Muscle of leg (tissue), 16 donors: ENCODE results near the gene DPP8. TPM values are rescaled to one million over a fixed set of nuclear protein-coding genes. Genes with fewer than 3 reads are reported as not detected.
A peak's percentile ranks its signal among the peaks of the same experiment; 100 is the strongest.
"Not testable (repeated sequence)": the region's sequence is repeated elsewhere in the genome, so short reads cannot be mapped to it uniquely, and the experiment has no call there.

ENCODE experiments used
- DNase-seq: peaks from one replicate; pipeline ENCODE4 v3.0.0; 2013
- H3K27ac ChIP-seq: one replicate; pipeline ENCODE4 v1.5.1; 2013; ENCODE audit warnings: mild to moderate bottlenecking, low read length, control low read depth
- H3K27me3 ChIP-seq: one replicate; pipeline ENCODE4 v1.6.1; 2013; ENCODE audit warnings: low read length; ENCODE audit not compliant: control insufficient read depth, insufficient read depth
- H3K36me3 ChIP-seq: one replicate; pipeline ENCODE4 v1.6.1; 2013; ENCODE audit warnings: low read length; ENCODE audit not compliant: control insufficient read depth, insufficient read depth
- H3K4me1 ChIP-seq: one replicate; pipeline ENCODE4 v1.6.1; 2013; ENCODE audit warnings: low read length; ENCODE audit not compliant: control insufficient read depth, insufficient read depth
- H3K4me3 ChIP-seq: one replicate; pipeline ENCODE4 v1.5.1; 2013; ENCODE audit warnings: low read length, control low read depth
- H3K9me3 ChIP-seq: replicated peaks from 2 replicates; pipeline ENCODE4 v1.6.1; 2013; ENCODE audit warnings: low read depth, low read length; ENCODE audit not compliant: control insufficient read depth
- WGBS: methylation state at CpG from one replicate; pipeline ENCODE4 v1.1.5; 2013; ENCODE audit warnings: missing lambda C conversion rate; ENCODE audit not compliant: insufficient coverage; 5-methylcytosine and 5-hydroxymethylcytosine counted together
- long read RNA-seq, 11 donors: transcript quantifications; one replicate each; lab custom pipeline, GENCODE V29; 2026
- polyA plus RNA-seq, 8 donors: library from polyadenylated mRNA; unstranded; fragments of 120-200 nt; gene quantifications; one replicate each; pipeline versions ENCODE4 v1.2.1 to v1.2.3, GENCODE V29; 2013; ENCODE audit warnings: inconsistent platforms in 1 of 8, low replicate concordance in 1 of 8; ENCODE audit not compliant: insufficient read length in 8 of 8, insufficient read depth in 1 of 8
- total RNA-seq: library from RNA; stranded (reverse); fragments of 120-200 nt; gene quantifications from one replicate; pipeline ENCODE4 v1.2.4, GENCODE V29; 2013

The DPP8 gene
- total RNA-seq: 22.8 TPM
- 10 to 100 TPM; 14.4 to 23.2 (median 20.3) TPM for polyA plus RNA-seq
- long read RNA-seq, donor 1, partial matches to known transcripts: 0 of 1 reads
- long read RNA-seq, donor 1, other reads (novel, unspliced or antisense): 0 of 1 reads
- long read RNA-seq, donor 2: 0 reads
- long read RNA-seq, donor 3, partial matches to known transcripts: 6 of 6 reads
- long read RNA-seq, donor 3, other reads (novel, unspliced or antisense): 0 of 6 reads
- long read RNA-seq, donor 4, partial matches to known transcripts: 0 of 2 reads
- long read RNA-seq, donor 4, other reads (novel, unspliced or antisense): 0 of 2 reads
- long read RNA-seq, donor 5, partial matches to known transcripts: 12 of 14 reads
- long read RNA-seq, donor 5, other reads (novel, unspliced or antisense): 0 of 14 reads
- long read RNA-seq, donor 6, partial matches to known transcripts: 6 of 9 reads
- long read RNA-seq, donor 6, other reads (novel, unspliced or antisense): 0 of 9 reads
- long read RNA-seq, donor 7, partial matches to known transcripts: 5 of 8 reads
- long read RNA-seq, donor 7, other reads (novel, unspliced or antisense): 0 of 8 reads
- long read RNA-seq, donor 8: 0 reads
- long read RNA-seq, donor 9, partial matches to known transcripts: 0 of 1 reads
- long read RNA-seq, donor 9, other reads (novel, unspliced or antisense): 0 of 1 reads
- long read RNA-seq, donor 10, transcript DPP8-201 (20 exons, 3,139 nt): major isoform, 5 of 10 reads
- long read RNA-seq, donor 10, partial matches to known transcripts: 5 of 10 reads
- long read RNA-seq, donor 10, other reads (novel, unspliced or antisense): 0 of 10 reads
- long read RNA-seq, donor 11: 0 reads

DNA sequence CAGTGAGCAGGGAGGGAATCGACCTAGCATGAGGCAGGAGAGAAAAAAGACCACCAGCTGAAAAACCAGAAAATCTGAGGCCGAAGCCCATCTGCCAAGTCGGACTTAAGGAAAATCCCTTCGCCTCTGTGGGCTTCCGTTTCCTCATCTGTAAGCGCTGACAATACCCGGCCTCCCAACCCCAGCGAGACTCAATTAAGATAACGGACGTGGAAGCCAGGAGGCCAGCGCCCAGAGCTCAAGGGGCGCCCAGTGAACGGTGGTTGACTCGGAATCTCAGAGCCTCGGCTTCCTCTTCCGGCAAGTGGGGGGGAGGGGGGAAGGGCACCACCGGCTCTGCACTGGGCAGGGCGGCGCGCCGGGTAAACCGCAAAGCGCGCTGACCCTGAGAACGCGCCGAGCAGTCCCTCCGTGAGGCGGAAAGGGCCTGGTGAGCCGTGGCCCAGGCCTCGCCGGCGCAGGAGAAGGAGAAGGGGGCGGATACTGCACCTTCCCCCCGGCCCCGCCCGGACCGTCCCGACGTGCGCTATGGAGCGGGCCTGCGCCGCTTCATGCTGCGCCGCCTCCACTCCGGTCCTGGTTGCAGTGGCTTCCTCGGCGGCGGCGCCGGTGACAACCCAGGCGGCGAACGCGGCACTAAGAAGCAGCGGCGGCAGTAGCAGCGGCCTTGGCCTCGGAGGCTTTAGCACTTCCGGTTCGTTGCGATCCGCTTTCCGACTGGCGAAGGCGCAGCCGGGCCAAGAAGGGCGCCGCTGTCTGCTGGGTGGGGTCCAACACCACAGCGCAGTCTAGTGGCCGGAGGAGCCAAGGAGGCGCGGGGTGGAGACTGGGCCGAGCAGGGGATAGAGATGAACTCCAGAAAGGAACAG lies at the start of gene DPP8:
DPP8 (minus strand) TSS at position 693 of the 869 bp plus-strand sequence. CDS start 5,136 bp downstream, outside the sequence.
- H3K9me3 ChIP-seq: no peaks in the 10 kb centered on the region
- H3K27ac ChIP-seq: peak within 1 kb of the TSS; percentile 74
- peak within 1 kb of the TSS; percentile 65 for H3K4me3 ChIP-seq
- peak; percentile 98 for DNase-seq
- under 1% methylated on average over 72 of the region's 75 CpGs for WGBS
- no peaks in the 10 kb centered on the region for H3K27me3 ChIP-seq
- H3K4me1 ChIP-seq: peaks cover 17% of the 10 kb centered on the region
- peaks cover under 1% of the 10 kb centered on the region for H3K36me3 ChIP-seq

DNA sequence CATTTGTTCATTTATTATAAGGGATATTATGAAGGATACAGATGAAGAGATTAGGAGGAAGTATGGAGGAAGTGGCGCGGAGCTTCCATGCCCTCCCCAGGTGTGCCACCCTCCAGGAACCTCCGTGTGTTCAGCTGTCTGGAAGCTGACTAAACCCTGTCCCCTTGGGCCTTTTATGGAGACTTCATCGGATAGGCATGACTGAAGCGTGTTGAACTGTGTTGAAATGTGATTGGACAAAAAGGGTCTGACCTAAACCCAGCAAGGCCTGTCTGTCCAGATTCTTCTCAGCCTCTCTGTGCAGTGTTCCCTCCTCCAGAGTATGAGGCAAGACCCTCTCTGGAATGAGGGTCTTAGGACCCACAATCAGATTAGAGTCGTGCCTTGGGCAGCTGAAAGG lies 44.4 kb upstream of the DPP8 start:
- Histone ChIP-seq H3K27me3 (no peaks in the 10 kb centered on the region), H3K4me1 (no peaks in the 10 kb centered on the region), H3K9me3 (peaks cover 2% of the 10 kb centered on the region), H3K36me3 (peaks cover 67% of the 10 kb centered on the region), H3K27ac (no peak overlapping the region), H3K4me3 (no peak overlapping the region)
- DNase-seq: no peak
- WGBS: 100% methylated on average over 2 of the region's 6 CpGs

DNA sequence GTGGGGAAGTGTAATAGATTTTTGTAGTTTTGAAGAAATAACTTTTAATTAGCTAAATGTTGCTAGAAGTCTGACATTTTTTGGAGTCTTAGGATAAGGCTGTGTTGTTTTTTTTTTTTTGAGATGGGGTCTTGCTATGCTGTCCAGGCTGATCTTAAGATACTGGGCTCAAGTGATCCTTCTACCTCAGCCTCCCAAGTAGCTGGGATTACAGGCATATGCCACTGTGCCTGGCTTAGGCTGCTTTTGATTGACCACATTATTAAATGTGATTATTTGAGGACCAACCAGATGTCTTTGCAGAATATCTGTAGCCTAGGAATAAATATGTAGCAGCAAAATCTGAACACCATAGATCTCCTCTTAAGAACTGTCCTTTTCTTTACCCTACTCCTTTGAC lies 42.5 kb upstream of the DPP8 start:
- DNase-seq: no peak
- H3K36me3 ChIP-seq: peaks cover 61% of the 10 kb centered on the region
- H3K4me3 ChIP-seq: no peak overlapping the region
- no peaks in the 10 kb centered on the region for H3K27me3 ChIP-seq
- no peaks in the 10 kb centered on the region for H3K9me3 ChIP-seq
- no peak overlapping the region for H3K27ac ChIP-seq
- H3K4me1 ChIP-seq: no peaks in the 10 kb centered on the region

DNA sequence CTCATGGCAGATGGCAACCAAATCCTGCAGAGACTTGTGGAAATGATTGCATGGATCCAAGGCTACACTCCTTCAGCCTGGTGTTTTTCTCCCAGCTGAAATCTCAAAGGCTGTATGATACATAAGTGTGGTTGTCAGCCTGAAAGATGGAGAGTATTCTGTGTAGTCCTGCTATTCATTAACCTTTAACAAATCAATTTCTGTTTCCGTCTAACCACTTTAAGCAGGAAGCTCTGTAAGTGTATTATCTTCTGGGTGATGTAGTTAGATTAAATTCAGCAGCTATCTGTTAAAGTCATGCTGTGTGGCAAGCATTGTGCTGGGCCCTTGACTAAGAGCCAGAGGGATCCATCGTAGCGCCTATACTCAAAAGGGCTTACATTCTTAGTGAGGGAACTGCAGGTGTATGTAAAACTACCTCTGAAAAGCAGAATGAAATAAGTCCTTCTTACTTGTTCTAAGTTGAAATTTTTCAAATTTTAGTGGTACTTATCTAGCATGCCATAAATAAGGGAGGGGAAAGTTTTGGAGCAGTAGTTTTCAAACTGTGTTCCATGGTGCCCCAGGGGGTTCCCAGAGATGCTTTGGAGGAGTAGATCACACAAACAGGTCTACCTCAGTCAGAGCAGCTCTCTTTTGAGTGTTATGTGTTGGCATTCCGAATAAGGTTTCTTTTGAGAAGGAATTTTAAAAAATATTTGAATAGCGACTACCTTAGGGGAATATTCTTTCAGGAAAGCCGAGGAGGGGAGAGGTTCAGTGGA lies 41.7 kb upstream of the DPP8 start:
- Histone ChIP-seq H3K27ac (no peak overlapping the region), H3K9me3 (no peaks in the 10 kb centered on the region), H3K4me1 (no peaks in the 10 kb centered on the region), H3K4me3 (no peak overlapping the region), H3K36me3 (peaks cover 56% of the 10 kb centered on the region), H3K27me3 (no peaks in the 10 kb centered on the region)
- no CpG with 5 or more reads among the region's 6 CpGs for whole genome bisulfite sequencing
- DNase-seq: no peak

DNA sequence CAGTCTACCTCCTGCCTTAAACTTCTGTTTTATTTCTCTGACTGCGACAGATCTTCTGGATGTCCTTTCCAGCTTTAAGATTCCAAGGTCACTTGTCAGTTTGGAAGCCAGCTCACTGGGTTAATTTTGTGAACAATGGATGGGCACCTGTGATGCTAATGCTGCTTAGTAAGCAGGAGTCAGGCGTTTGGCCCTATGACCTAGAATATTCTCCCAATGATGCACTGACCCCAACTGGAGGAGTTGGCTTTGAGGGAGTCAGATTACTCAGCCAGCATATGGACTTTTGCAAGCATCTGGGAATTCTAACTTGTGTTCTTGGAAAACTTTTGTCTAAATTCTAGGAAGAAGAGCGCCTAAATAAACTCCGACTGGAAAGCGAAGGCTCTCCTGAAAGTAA lies 40.8 kb upstream of the DPP8 start:
- no peaks in the 10 kb centered on the region for H3K27me3 ChIP-seq
- peaks cover 55% of the 10 kb centered on the region for H3K36me3 ChIP-seq
- 93% methylated on average over 3 of the region's 5 CpGs for WGBS
- no peaks in the 10 kb centered on the region for H3K9me3 ChIP-seq
- DNase-seq: peak; percentile 5
- H3K27ac ChIP-seq: no peak overlapping the region
- no peak overlapping the region for H3K4me3 ChIP-seq
- H3K4me1 ChIP-seq: no peaks in the 10 kb centered on the region

DNA sequence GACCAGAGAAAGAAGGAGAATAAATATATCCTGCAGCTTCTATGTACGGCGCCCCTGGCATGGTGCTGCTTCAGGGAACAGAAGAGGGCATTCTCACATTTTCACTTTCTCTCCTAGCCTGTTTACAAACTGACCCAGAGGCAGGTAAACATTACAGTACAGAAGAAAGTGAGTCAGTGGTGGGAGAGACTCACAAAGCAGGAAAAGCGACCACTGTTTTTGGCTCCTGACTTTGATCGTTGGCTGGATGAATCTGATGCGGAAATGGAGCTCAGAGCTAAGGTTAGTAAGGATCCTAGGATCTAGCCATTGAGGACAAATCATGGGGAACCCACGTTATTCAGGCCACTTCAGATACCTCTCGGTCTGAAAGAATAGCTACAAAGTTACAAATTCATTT lies 39.1 kb upstream of the DPP8 start:
- Histone ChIP-seq H3K27ac (no peak overlapping the region), H3K4me1 (no peaks in the 10 kb centered on the region), H3K9me3 (no peaks in the 10 kb centered on the region), H3K4me3 (no peak overlapping the region), H3K27me3 (no peaks in the 10 kb centered on the region), H3K36me3 (peaks cover 41% of the 10 kb centered on the region)
- DNase-seq: no peak
- 100% methylated on average over 3 of the region's 7 CpGs for WGBS

DNA sequence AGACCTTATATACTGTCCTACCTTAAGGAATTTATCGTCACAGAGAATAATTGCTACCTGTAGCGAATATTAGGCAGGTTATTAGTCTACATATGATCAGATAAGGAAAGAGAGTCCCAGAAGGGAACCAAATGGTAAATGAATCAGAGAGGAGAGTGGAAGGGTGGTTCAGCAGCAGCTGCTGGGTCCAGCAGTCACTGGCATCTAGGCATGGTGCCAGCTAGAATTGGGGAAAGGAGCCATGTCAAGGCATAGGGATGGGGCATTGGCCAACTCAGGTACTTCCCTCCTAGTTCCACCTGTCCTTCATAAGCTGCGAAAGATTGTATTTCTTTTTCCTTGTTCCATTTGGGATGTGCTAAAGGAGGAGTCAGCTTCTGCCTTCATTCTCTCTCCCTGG lies 36.2 kb upstream of the DPP8 start:
- DNase-seq: peak; percentile 15
- H3K27ac ChIP-seq: no peak overlapping the region
- H3K4me1 ChIP-seq: peaks cover 5% of the 10 kb centered on the region
- H3K4me3 ChIP-seq: no peak overlapping the region
- H3K27me3 ChIP-seq: no peaks in the 10 kb centered on the region
- no peaks in the 10 kb centered on the region for H3K9me3 ChIP-seq
- WGBS: no CpG with 5 or more reads among the region's 3 CpGs
- H3K36me3 ChIP-seq: peaks cover 26% of the 10 kb centered on the region

DNA sequence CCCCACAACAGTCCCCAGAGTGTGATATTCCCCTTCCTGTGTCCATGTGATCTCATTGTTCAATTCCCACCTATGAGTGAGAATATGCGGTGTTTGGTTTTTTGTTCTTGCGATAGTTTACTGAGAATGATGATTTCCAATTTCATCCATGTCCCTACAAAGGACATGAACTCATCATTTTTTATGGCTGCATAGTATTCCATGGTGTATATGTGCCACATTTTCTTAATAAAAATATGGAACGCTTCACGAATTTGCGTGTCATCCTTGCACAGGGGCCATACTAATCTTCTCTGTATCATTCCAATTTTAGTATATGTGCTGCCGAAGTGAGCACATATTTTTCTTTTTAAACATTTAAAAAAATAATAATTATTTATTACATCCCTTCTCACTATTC lies 35.4 kb upstream of the DPP8 start:
- H3K27ac ChIP-seq, H3K4me1 ChIP-seq, H3K4me3 ChIP-seq, H3K27me3 ChIP-seq, H3K9me3 ChIP-seq, DNase-seq: not testable (repeated sequence)
- peaks cover 19% of the 10 kb centered on the region for H3K36me3 ChIP-seq
- no CpG with 5 or more reads among the region's 6 CpGs for WGBS

DNA sequence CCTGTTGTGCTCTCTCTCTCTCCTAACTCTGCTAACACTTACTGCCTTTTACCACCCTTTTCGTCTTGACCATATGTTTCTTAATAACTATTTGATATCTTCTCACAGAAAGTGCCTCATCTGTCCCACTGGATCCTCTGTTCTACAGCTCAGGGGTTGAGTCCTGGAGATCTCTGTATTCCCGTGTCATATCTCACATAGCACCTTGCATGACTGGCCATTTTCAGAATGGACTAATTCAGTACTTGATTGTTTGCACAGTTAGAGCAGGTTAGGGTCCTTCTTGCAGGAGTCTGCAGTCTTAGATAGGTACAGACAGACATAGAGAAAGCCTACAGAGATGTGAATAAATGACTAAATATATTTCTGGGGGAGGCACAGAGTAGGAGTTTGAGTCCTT lies 33.7 kb upstream of the DPP8 start:
- no peaks in the 10 kb centered on the region for H3K27me3 ChIP-seq
- no peak overlapping the region for H3K27ac ChIP-seq
- H3K9me3 ChIP-seq: no peaks in the 10 kb centered on the region
- peaks cover 11% of the 10 kb centered on the region for H3K36me3 ChIP-seq
- WGBS: 67% methylated on average over 1 of the region's 2 CpGs
- H3K4me3 ChIP-seq: no peak overlapping the region
- peaks cover 5% of the 10 kb centered on the region for H3K4me1 ChIP-seq
- DNase-seq: no peak
